Endothelial cell of umbilical vein (primary cell): ENCODE measurements around the gene C4orf50. TPM values are rescaled to one million over a fixed set of nuclear protein-coding genes. Genes with fewer than 3 reads are reported as not detected.

Experiments
- BruUV-seq: library from RNA; stranded (reverse); fragments of 400-500 nt; replicated peaks from 2 replicates; lab custom pipeline; 2021; lab: Mats Ljungman, UMichigan
- CTCF ChIA-PET: fragments of 300-600, 350-600 bp; sonication (Branson Sonifier 250); formaldehyde crosslinking; loops from one replicate; lab custom pipeline; 2021; ENCODE audit warnings: antibody characterized with exemption, inconsistent platforms; lab: Charles Lee
- POLR2A ChIA-PET: fragments of 300-600, 350-600 bp; sonication (Branson Sonifier 250); formaldehyde crosslinking; loops from one replicate; lab custom pipeline; 2021; ENCODE audit warnings: antibody characterized with exemption, inconsistent platforms; lab: Charles Lee
- DNase-seq: peaks from one replicate; pipeline ENCODE4 v3.0.0-alpha.2; 2011; ENCODE audit warnings: low read depth, low spot score
- FAIRE-seq: peaks from 2 replicates; lab custom pipeline; 2011; peaks lifted over from hg19 to GRCh38; lab: Jason Lieb, UNC
- H2AFZ ChIP-seq: 2 replicates; pipeline ENCODE4 v1.6.0; 2012; ENCODE audit warnings: low read depth, low read length, control low read depth, inconsistent platforms
- H3K27ac ChIP-seq: 2 replicates; pipeline ENCODE4 v1.5.1; 2011; ENCODE audit warnings: low read depth, mild to moderate bottlenecking, control low read depth, low read length, moderate library complexity; ENCODE audit not compliant: insufficient read depth
- H3K27me3 ChIP-seq, 2 experiments: 2 replicates each; pipeline versions ENCODE4 v1.6.0 to v1.6.1; 2011; ENCODE audit warnings: low read length in 2 of 2, mixed read lengths in 1 of 2; ENCODE audit not compliant: control insufficient read depth in 2 of 2, insufficient read depth in 2 of 2
- H3K36me3 ChIP-seq, 2 experiments: 2 replicates in 1 of 2; 3 replicates in 1 of 2; pipeline ENCODE4 v1.5.1; 2011; ENCODE audit warnings: low read length in 2 of 2, mild to moderate bottlenecking in 1 of 2, moderate library complexity in 1 of 2; ENCODE audit not compliant: control insufficient read depth in 2 of 2, insufficient read depth in 2 of 2; ENCODE audit errors: extremely low read depth in 1 of 2
- H3K4me1 ChIP-seq: 3 replicates; pipeline ENCODE4 v1.5.1; 2011; ENCODE audit warnings: mild to moderate bottlenecking, low read length; ENCODE audit not compliant: control insufficient read depth, insufficient read depth; ENCODE audit errors: extremely low read depth
- H3K4me2 ChIP-seq: 2 replicates; pipeline ENCODE4 v1.6.1; 2011; ENCODE audit warnings: low read length, control low read depth, mixed read lengths; ENCODE audit not compliant: insufficient read depth
- H3K4me3 ChIP-seq, 3 experiments: fragments of 200-600 bp in 1 of 3; sonication (generic), shearing (Covaris generic) in 1 of 3; replicated peaks in 1 of 3; 2 replicates each; pipeline ENCODE4 v1.5.1; 2011 to 2016; ENCODE audit warnings: control low read depth in 3 of 3, low read length in 3 of 3, mild to moderate bottlenecking in 2 of 3, inconsistent platforms in 1 of 3, low read depth in 1 of 3, moderate library complexity in 1 of 3; ENCODE audit not compliant: insufficient read depth in 1 of 3
- H3K79me2 ChIP-seq: 2 replicates; pipeline ENCODE4 v1.6.0; 2012; ENCODE audit warnings: low read length, inconsistent platforms; ENCODE audit not compliant: control insufficient read depth, insufficient read depth
- H3K9ac ChIP-seq: replicated peaks from 2 replicates; pipeline ENCODE3; 2011; ENCODE audit warnings: low read length, control low read depth; ENCODE audit not compliant: insufficient read depth; ENCODE audit errors: extremely low read depth
- H3K9me1 ChIP-seq: replicated peaks from 3 replicates; pipeline ENCODE4 v1.6.0; 2011; ENCODE audit warnings: mild to moderate bottlenecking, low read length; ENCODE audit not compliant: control insufficient read depth, insufficient read depth; ENCODE audit errors: extremely low read depth
- H3K9me3 ChIP-seq: replicated peaks from 2 replicates; pipeline ENCODE4 v1.5.1; 2012; ENCODE audit warnings: low read length, inconsistent platforms; ENCODE audit not compliant: control insufficient read depth, insufficient read depth
- H4K20me1 ChIP-seq: replicated peaks from 2 replicates; pipeline ENCODE3; 2011; ENCODE audit warnings: mild to moderate bottlenecking, low read length; ENCODE audit not compliant: control insufficient read depth, insufficient read depth; ENCODE audit errors: extremely low read depth
- CTCF ChIP-seq, 2 donors: IDR thresholded peaks; 1 replicate in 1 of 2; 2 replicates in 1 of 2; pipeline ENCODE4 v1.5.1; 2011; ENCODE audit warnings: low read length in 2 of 2, mild to moderate bottlenecking in 2 of 2, moderate library complexity in 2 of 2, control low read depth in 1 of 2, inconsistent platforms in 1 of 2, low read depth in 1 of 2; ENCODE audit not compliant: insufficient read depth in 1 of 2; ENCODE audit errors: extremely low read depth in 1 of 2
- EZH2 ChIP-seq: IDR thresholded peaks from 2 replicates; pipeline ENCODE4 v1.6.1; 2012; ENCODE audit warnings: borderline replicate concordance, low read depth, mild to moderate bottlenecking, moderate library complexity, low read length, inconsistent platforms; ENCODE audit not compliant: severe bottlenecking
- FOS ChIP-seq: IDR thresholded peaks from 2 replicates; pipeline ENCODE4 v1.6.1; 2011; ENCODE audit warnings: mild to moderate bottlenecking, low read length, moderate library complexity, borderline replicate concordance; ENCODE audit not compliant: insufficient read depth
- GATA2 ChIP-seq: IDR thresholded peaks from 2 replicates; pipeline ENCODE4 v1.7.0; 2011; ENCODE audit warnings: low read depth, mild to moderate bottlenecking, moderate library complexity, mixed read lengths, low read length; ENCODE audit not compliant: insufficient read length, insufficient read depth
- JUN ChIP-seq: IDR thresholded peaks from 2 replicates; pipeline ENCODE4 v1.6.1; 2011; ENCODE audit warnings: borderline replicate concordance, low read depth; ENCODE audit not compliant: insufficient read length, insufficient read depth
- MAX ChIP-seq: IDR thresholded peaks from 2 replicates; pipeline ENCODE4 v1.6.1; 2011; ENCODE audit not compliant: insufficient read depth, insufficient read length
- MYC ChIP-seq: IDR thresholded peaks from one replicate; pipeline ENCODE4 v1.6.1; 2011; ENCODE audit warnings: mild to moderate bottlenecking, low read depth, low read length
- POLR2A ChIP-seq: IDR thresholded peaks from 2 replicates; pipeline ENCODE4 v1.6.1; 2012; ENCODE audit warnings: low read depth, mild to moderate bottlenecking, control low read depth, low read length
- POLR2AphosphoS5 ChIP-seq: IDR thresholded peaks from 2 replicates; pipeline ENCODE4 v1.6.1; 2012; ENCODE audit warnings: low read depth, mild to moderate bottlenecking, control low read depth, low read length, moderate library complexity; ENCODE audit not compliant: insufficient read depth
- dilution Hi-C: fragments of 300-500 bp; cut with MboI; formaldehyde crosslinking; loops from one replicate; pipeline ENCODE4 v1.15.0; 2019; ENCODE audit warnings: low sequenced_read_pairs; ENCODE audit not compliant: extremely low pct_ligation_motif_present
- intact Hi-C: fragments of 100-400 bp; cut with micrococcal nuclease; formaldehyde crosslinking; loops from one replicate; pipeline ENCODE4 v1.10.0; 2022
- polyA plus RNA-seq, 4 experiments: library from polyadenylated mRNA; depleted of rRNA in 3 of 4; stranded (reverse) in 3 of 4; unstranded in 1 of 4; fragments of >200 nt; gene quantifications; 2 replicates each; pipeline versions ENCODE4 v1.2.1 to v1.2.3, GENCODE V29; 2011 to 2012; ENCODE audit warnings: missing spikeins in 1 of 4
- total RNA-seq: library from RNA; stranded (reverse); gene quantifications from 2 replicates; pipeline ENCODE4 v1.2.3, GENCODE V29; 2021

C4orf50 gene
- total and polyA plus RNA-seq, 2 donors (not counting 3 experiments of a cell fraction or from before 2014, with no cell fraction given) = not detected

- Histone ChIP-seq H3K36me3 (no peaks in the 10 kb centered on the region), H3K27ac (no peak overlapping the region), H3K4me1 (no peaks in the 10 kb centered on the region), H3K27me3 (peaks cover under 1 to 2% of the 10 kb centered on the region in 2 experiments), H3K9me3 (no peaks in the 10 kb centered on the region), H4K20me1 (no peaks in the 10 kb centered on the region), H3K4me2 (no peak overlapping the region), H3K9ac (no peak overlapping the region), H3K9me1 (no peaks in the 10 kb centered on the region), H3K79me2 (no peaks in the 10 kb centered on the region), H2AFZ (no peak overlapping the region), H3K4me3 (no peak overlapping the region)
- FAIRE-seq (no peak), DNase-seq (no peak)
- ChIA-PET POLR2A (no interaction called here), CTCF (no interaction called here)
- dilution Hi-C loops (no loop called here), intact Hi-C loops (no loop called here)
- BruUV-seq = no TSS peak
- TF ChIP-seq GATA2 (no peak), POLR2AphosphoS5 (no peak), FOS (no peak), POLR2A (no peak), CTCF (IDR thresholded peaks at IDR 0.05; ENCODE audit: extremely low read depth in 1 of 2, insufficient read depth in 1 of 2, low read depth in 1 of 2, low read length in 2 of 2) (no peak), MYC (no peak), EZH2 (no peak), JUN (no peak), MAX (no peak)
Observed at GRCh38 chr4:5881340-5881739, 136.9 kb downstream of the C4orf50 start.
